Tibial nerve (tissue), 4 donors: ENCODE data around the gene EMILIN1. TPM values are rescaled to one million over a fixed set of nuclear protein-coding genes. Genes with fewer than 3 reads are reported as not detected.

Experiments
- DNase-seq, 2 donors: peaks; one replicate each; pipeline ENCODE4 v3.0.0-alpha.2; 2019; ENCODE audit warnings: low spot score in 2 of 2
- H3K27ac ChIP-seq, 4 donors: fragments of 200-600 bp; sonication (generic) in 3 of 4; one replicate each; pipeline ENCODE4 v1.5.1; 2017 to 2019; ENCODE audit warnings: mild to moderate bottlenecking in 1 of 4
- H3K27me3 ChIP-seq, 2 donors: fragments of 200-600 bp; sonication (generic) in 1 of 2; one replicate each; pipeline versions ENCODE4 v1.5.1 to v1.6.0; 2017 to 2019
- H3K36me3 ChIP-seq, 3 donors: fragments of 200-600 bp; sonication (generic); one replicate each; pipeline ENCODE4 v1.5.1; 2018 to 2019
- H3K4me1 ChIP-seq, 4 donors: fragments of 200-600 bp; sonication (generic) in 3 of 4; one replicate each; pipeline ENCODE4 v1.5.1; 2017 to 2019
- H3K4me3 ChIP-seq, 4 donors: fragments of 200-600 bp; sonication (generic) in 3 of 4; one replicate each; pipeline ENCODE4 v1.5.1; 2017 to 2019; ENCODE audit warnings: mild to moderate bottlenecking in 1 of 4, moderate library complexity in 1 of 4
- H3K9me3 ChIP-seq, 4 donors: fragments of 200-600 bp; sonication (generic) in 3 of 4; one replicate each; pipeline ENCODE4 v1.5.1; 2017 to 2019
- EP300 ChIP-seq, 2 donors: sonication (generic); formaldehyde crosslinking; IDR thresholded peaks; one replicate each; pipeline ENCODE4 v1.6.1; 2017; ENCODE audit warnings: antibody characterized with exemption in 2 of 2, mild to moderate bottlenecking in 1 of 2
- POLR2A ChIP-seq, 2 donors: fragments of 450-650 bp; IDR thresholded peaks; one replicate each; pipeline ENCODE4 v1.6.1; 2017; ENCODE audit warnings: antibody characterized with exemption in 2 of 2, mild to moderate bottlenecking in 2 of 2, moderate library complexity in 2 of 2
- WGBS, 2 donors: methylation state at CpG; one replicate each; pipeline ENCODE4 v1.1.5; 2018; 5-methylcytosine and 5-hydroxymethylcytosine counted together
- total RNA-seq, 4 donors: library from RNA; depleted of rRNA; stranded (reverse); fragments of >200 nt; gene quantifications; one replicate each; pipeline ENCODE4 v1.1.0, GENCODE V29; 2016
- TF ChIP-seq, protein P1 (sequence below), 5 experiments: fragments of 200-600 bp in 3 of 5; fragments of 450-650 bp in 2 of 5; sonication (generic) in 3 of 5; IDR thresholded peaks; one replicate each; pipeline ENCODE4 v1.5.1; 2016 to 2019; ENCODE audit warnings: antibody characterized with exemption in 5 of 5, mild to moderate bottlenecking in 3 of 5, moderate library complexity in 2 of 5

Gene EMILIN1
- total RNA-seq, 4 donors from 2014 or later, result 56.6 to 95.1 (median 70.1) TPM

DNA sequence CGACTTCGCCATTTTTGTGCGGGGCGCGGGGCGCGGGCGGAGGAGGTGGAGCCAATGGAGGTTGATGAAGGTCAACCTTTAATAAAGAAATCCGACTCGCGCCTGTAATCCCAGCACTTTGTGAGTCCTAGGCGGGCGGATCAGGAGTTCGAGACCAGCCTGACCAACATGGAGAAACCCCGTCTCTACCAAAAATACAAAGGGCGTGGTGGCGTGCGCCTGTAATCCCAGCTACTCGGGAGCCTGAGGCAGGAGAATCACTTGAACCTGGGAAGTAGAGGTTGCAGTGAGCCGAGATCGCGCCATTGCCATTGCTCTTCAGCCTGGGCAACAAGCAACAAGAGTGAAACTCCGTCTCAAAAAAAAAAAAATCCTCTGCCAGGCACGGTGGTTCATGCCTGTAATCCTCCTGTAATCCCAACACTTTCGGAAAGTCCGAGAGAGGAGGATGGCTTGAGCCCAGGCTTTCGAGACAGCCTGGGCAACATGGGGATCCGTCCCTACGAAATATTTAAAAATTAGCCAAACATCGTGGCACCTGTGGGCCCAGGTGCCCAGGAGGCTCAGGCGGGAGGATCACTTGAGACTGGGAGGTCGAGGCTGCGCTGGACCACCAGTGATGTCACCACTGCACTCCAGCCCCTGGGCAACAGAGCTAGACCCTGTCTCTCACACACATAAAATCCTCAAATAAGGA, 56.5 kb downstream of the EMILIN1 start:
- no peaks in the 10 kb centered on the region for H3K27me3 ChIP-seq
- peaks cover 0 to 29% (median 9%) of the 10 kb centered on the region in 3 donors for H3K36me3 ChIP-seq
- H3K9me3 ChIP-seq, result no peaks in the 10 kb centered on the region
- no peak for TF ChIP-seq EP300 (IDR thresholded peaks at IDR 0.05)
- TF ChIP-seq, protein P1, sequence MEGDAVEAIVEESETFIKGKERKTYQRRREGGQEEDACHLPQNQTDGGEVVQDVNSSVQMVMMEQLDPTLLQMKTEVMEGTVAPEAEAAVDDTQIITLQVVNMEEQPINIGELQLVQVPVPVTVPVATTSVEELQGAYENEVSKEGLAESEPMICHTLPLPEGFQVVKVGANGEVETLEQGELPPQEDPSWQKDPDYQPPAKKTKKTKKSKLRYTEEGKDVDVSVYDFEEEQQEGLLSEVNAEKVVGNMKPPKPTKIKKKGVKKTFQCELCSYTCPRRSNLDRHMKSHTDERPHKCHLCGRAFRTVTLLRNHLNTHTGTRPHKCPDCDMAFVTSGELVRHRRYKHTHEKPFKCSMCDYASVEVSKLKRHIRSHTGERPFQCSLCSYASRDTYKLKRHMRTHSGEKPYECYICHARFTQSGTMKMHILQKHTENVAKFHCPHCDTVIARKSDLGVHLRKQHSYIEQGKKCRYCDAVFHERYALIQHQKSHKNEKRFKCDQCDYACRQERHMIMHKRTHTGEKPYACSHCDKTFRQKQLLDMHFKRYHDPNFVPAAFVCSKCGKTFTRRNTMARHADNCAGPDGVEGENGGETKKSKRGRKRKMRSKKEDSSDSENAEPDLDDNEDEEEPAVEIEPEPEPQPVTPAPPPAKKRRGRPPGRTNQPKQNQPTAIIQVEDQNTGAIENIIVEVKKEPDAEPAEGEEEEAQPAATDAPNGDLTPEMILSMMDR (IDR thresholded peaks at IDR 0.05), result no peak
- peak in 1 of 2 donors; percentile 3 for TF ChIP-seq POLR2A (IDR thresholded peaks at IDR 0.05)
- peaks cover 0 to 20% (median 12%) of the 10 kb centered on the region in 4 donors for H3K4me1 ChIP-seq
- 56 to 60% methylated on average over 30 to 33 of the region's 33 CpGs for WGBS, 2 donors
- peak overlapping the region in 3 of 4 donors; percentile 7 to 96 (median 86) for H3K27ac ChIP-seq
- DNase-seq, result no peak
- H3K4me3 ChIP-seq, result peak overlapping the region in 3 of 4 donors; percentile 70 to 100 (median 90)

DNA sequence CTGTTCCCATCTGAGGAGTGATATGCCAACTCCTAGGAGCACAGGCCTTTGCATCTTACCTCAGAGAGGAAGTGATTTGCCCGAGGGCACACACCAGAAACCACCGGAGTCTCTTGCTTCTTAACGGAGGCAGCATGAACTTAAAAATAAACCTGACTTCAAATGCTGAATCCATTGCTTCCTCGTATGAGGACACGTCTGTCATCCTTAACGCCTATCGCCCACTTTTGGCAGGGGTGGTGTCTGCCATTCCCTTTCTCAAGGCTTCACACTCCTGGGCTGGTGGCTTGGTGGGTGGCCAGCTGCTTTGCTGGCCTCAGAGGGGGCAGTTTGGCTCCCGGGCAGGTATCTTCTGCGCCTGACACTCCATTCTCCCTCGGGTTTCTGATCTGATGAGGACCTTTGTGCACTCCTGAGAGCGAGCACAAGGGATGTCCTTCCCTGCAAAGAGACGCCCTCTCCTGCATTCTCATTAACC, 57.1 kb downstream of the EMILIN1 start:
- peaks cover 0 to 20% (median 12%) of the 10 kb centered on the region in 4 donors for H3K4me1 ChIP-seq
- peaks cover 0 to 23% (median 9%) of the 10 kb centered on the region in 3 donors for H3K36me3 ChIP-seq
- no peak for TF ChIP-seq EP300 (IDR thresholded peaks at IDR 0.05)
- TF ChIP-seq, protein P1 (IDR thresholded peaks at IDR 0.05), result no peak
- H3K27me3 ChIP-seq, result no peaks in the 10 kb centered on the region
- no peaks in the 10 kb centered on the region for H3K9me3 ChIP-seq
- no peak for DNase-seq
- 87 to 90% methylated on average over 12 of the region's 12 CpGs for WGBS, 2 donors
- H3K27ac ChIP-seq, result no peak overlapping the region
- H3K4me3 ChIP-seq, result no peak overlapping the region

Other genes starting within 250 kb of the EMILIN1 start
- gene DPYSL5, start 230.5 kb upstream of the EMILIN1 start, total RNA-seq, result not detected
- gene MAPRE3, start 108.0 kb upstream of the EMILIN1 start, total RNA-seq, result 10 to 100 TPM; 16.6 to 26.4 (median 19.7) TPM
- gene TMEM214, start 45.6 kb upstream of the EMILIN1 start, total RNA-seq, result 10 to 100 TPM; 45.7 to 71.4 (median 53.4) TPM
- gene AGBL5, start 26.9 kb upstream of the EMILIN1 start, total RNA-seq, result 10 to 100 TPM; 12.1 to 14.4 (median 14.3) TPM
- 100 to 1,000 TPM; 111 to 217 (median 166) TPM for gene OST4, start 7.0 kb upstream of the EMILIN1 start, total RNA-seq
- gene KHK, start 8.2 kb downstream of the EMILIN1 start, total RNA-seq, result 10 to 100 TPM in 2 of 4 donors, 1 to 10 TPM in 2; 5.1 to 12.2 (median 9.1) TPM
- gene CGREF1, start 40.5 kb downstream of the EMILIN1 start, total RNA-seq, result 10 to 100 TPM in 1 of 4 donors, 1 to 10 TPM in 3; 2.8 to 15.9 (median 8.4) TPM
- under 1 TPM in 3 of 4 donors, not detected in 1; 0.42 to 0.78 (median 0.44) TPM for gene ABHD1, start 45.2 kb downstream of the EMILIN1 start, total RNA-seq
- 100 to 1,000 TPM in 1 of 4 donors, 10 to 100 TPM in 3; 54.4 to 114 (median 80.1) TPM for gene PREB, start 56.0 kb downstream of the EMILIN1 start, total RNA-seq
- gene PRR30, start 60.8 kb downstream of the EMILIN1 start, total RNA-seq, result not detected
- not detected for gene TCF23, start 70.4 kb downstream of the EMILIN1 start, total RNA-seq
- 100 to 1,000 TPM; 107 to 210 (median 124) TPM for gene ATRAID, start 133.4 kb downstream of the EMILIN1 start, total RNA-seq
- gene SLC5A6, start 133.7 kb downstream of the EMILIN1 start, total RNA-seq, result 10 to 100 TPM; 19.0 to 50.0 (median 41.5) TPM
- 10 to 100 TPM; 18.6 to 69.6 (median 32.9) TPM for gene CAD, start 138.8 kb downstream of the EMILIN1 start, total RNA-seq
- gene SLC30A3, start 184.4 kb downstream of the EMILIN1 start, total RNA-seq, result under 1 TPM in 1 of 4 donors, not detected in 3; 0.44 TPM
- 1 to 10 TPM in 1 of 4 donors, not detected in 3; 2.5 TPM for gene DNAJC5G, start 196.8 kb downstream of the EMILIN1 start, total RNA-seq
- 1 to 10 TPM in 2 of 4 donors, under 1 TPM in 2; 0.21 to 2.7 (median 1.3) TPM for gene TRIM54, start 203.8 kb downstream of the EMILIN1 start, total RNA-seq
- 10 to 100 TPM; 14.9 to 24.0 (median 16.8) TPM for gene UCN, start 229.8 kb downstream of the EMILIN1 start, total RNA-seq
- 100 to 1,000 TPM in 1 of 4 donors, 10 to 100 TPM in 3; 68.4 to 105 (median 87.3) TPM for gene MPV17, start 244.5 kb downstream of the EMILIN1 start, total RNA-seq